Measurements from ENCODE around the gene MYBBP1A. TPM values are rescaled to one million over a fixed set of nuclear protein-coding genes. Genes with fewer than 3 reads are reported as not detected.

Gene MYBBP1A
- total and polyA plus RNA-seq, 2 of the 4 experiments (the other 2 are of a cell fraction): 22.6 to 45.9 TPM

DNA sequence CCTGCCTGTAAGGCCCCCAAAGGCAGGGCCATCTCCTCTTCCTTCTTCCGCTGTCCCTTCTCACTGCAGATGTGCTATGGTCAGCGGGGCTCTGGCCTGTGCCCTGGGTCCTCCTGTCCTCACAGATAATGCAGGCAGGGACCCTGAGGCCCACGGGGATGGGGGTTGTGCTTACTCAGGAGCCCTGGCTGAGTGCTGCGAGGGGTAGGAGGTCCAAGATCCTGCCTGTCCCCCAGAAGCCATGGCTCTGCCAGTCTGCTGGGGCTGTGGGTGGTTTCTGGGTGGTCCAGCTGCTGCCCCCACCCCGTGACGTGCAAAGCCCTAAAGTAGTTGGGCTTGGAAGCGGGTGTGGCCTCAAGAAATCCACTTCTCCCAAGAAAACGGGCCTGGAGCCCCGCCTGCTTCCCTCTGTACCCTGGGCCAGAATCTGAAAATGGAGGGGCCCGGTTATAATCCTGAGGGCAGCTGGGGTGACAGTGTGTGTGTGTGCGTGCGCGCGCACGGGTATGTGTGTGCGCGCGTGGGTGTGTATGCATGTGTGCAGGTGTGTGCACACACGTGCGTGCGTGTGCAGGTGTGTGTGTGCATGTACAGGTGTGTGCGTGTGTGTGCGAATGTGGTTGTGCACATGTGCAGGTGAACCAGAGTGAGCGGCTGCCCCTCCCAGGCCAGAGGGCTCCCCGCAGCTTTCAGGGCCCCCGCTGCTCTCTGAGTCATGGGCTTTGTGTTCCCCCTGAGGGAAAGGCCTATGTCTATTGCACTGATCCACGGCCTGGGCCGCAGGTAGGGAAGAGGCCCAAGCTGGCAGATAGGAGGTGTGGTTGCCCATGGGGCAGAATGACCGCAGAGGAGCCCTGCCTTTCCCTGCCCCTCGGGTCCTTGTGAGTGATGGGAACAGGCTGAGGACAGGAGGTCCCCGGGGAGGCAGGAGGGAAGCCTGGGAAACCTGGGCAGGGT is 42.8 kb downstream of the MYBBP1A start:
- Histone ChIP-seq H3K23ac (ENCODE audit: low read depth, low read length) (no peak overlapping the region), H2AK9ac (replicated peaks; ENCODE audit: low read depth, low read length, poor library complexity) (no peak overlapping the region), H2BK20ac (ENCODE audit: low read depth, low read length) (no peak overlapping the region), H3K4ac (ENCODE audit: low read depth, low read length) (no peak overlapping the region), H3K4me2 (ENCODE audit: low read depth, low read length) (no peak overlapping the region), H4K91ac (ENCODE audit: insufficient read depth, low read depth, low read length) (no peak overlapping the region), H3K27ac (ENCODE audit: insufficient read depth, low read length) (no peak overlapping the region), H3K9me1 (ENCODE audit: insufficient read depth, low read length) (no peaks in the 10 kb centered on the region), H3K14ac (replicated peaks; ENCODE audit: low read depth, low read length) (no peak overlapping the region), H3K27me3 (ENCODE audit: control insufficient read depth, insufficient read depth, low read length) (peaks cover 25% of the 10 kb centered on the region; the same call in 1 of the 2 replicates), H3K56ac (ENCODE audit: extremely low read depth, insufficient read depth, low read length) (no peak overlapping the region), H3K36me3 (ENCODE audit: control insufficient read depth, insufficient read depth, low read length) (no peaks in the 10 kb centered on the region), H3K18ac (ENCODE audit: low read depth, low read length) (no peak overlapping the region), H4K5ac (ENCODE audit: low read depth, low read length) (no peak overlapping the region), H2AK5ac (ENCODE audit: low read depth, low read length) (no peak overlapping the region), H3K79me1 (ENCODE audit: low read depth in 1 of 2, low read length in 2 of 2) (no peaks in the 10 kb centered on the region), H2BK5ac (ENCODE audit: low read depth, low read length, poor library complexity, severe bottlenecking) (no peak overlapping the region), H4K8ac (ENCODE audit: low read depth in 2 of 2, low read length in 2 of 2) (no peak overlapping the region), H2AFZ (replicated peaks; ENCODE audit: low read length, poor library complexity) (no peak overlapping the region), H2BK15ac (ENCODE audit: low read depth, low read length) (no peak overlapping the region), H2BK120ac (ENCODE audit: low read depth, low read length) (no peak overlapping the region), H3K4me3 (ENCODE audit: insufficient read depth, low read depth, low read length) (no peak overlapping the region), H3K4me1 (ENCODE audit: control insufficient read depth, insufficient read depth, low read length) (peaks cover 6% of the 10 kb centered on the region), H4K20me1 (ENCODE audit: insufficient read depth, low read length) (no peaks in the 10 kb centered on the region), H3K9me3 (ENCODE audit: control insufficient read depth, insufficient read depth, low read length) (no peaks in the 10 kb centered on the region), H3K9ac (ENCODE audit: low read depth, low read length) (no peak overlapping the region)
- dilution Hi-C loops (cut with HindIII; ENCODE audit: low sequenced_read_pairs, unreplicated experiment): no loop called here
- in situ Hi-C loops (cut with MboI; ENCODE audit: low sequenced_read_pairs): no loop called here
- POLR2A ChIA-PET (ENCODE audit: unreplicated experiment): no interaction called here
- CTCF ChIA-PET: no interaction called here
- DNase-seq (no peak), ATAC-seq (ENCODE audit: low read depth) (no peak)
- BruUV-seq (replicated peaks): no TSS peak
- intact Hi-C loops (cut with micrococcal nuclease): no loop called here
- WGBS, 2 experiments (ENCODE audit: extremely low coverage in 2 of 2, insufficient read length in 1 of 2): 82% methylated on average over 12 of the region's 31 CpGs; no CpG with 5 or more reads in 1 of the 2 experiments
- no peak for TF ChIP-seq CEBPB (IDR thresholded peaks at IDR 0.05; ENCODE audit: low read depth, low read length)
- TF ChIP-seq RCOR1 (IDR thresholded peaks at IDR 0.05; ENCODE audit: insufficient replicate concordance, low read length): no peak
- no peak for TF ChIP-seq MXI1 (IDR thresholded peaks at IDR 0.05; ENCODE audit: borderline replicate concordance, low read depth, low read length)
- TF ChIP-seq SMC3 (IDR thresholded peaks at IDR 0.05; ENCODE audit: low read depth, low read length): no peak
- TF ChIP-seq FOS (IDR thresholded peaks at IDR 0.05; ENCODE audit: low read depth, low read length): no peak
- TF ChIP-seq, protein P1, sequence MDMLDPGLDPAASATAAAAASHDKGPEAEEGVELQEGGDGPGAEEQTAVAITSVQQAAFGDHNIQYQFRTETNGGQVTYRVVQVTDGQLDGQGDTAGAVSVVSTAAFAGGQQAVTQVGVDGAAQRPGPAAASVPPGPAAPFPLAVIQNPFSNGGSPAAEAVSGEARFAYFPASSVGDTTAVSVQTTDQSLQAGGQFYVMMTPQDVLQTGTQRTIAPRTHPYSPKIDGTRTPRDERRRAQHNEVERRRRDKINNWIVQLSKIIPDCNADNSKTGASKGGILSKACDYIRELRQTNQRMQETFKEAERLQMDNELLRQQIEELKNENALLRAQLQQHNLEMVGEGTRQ (IDR thresholded peaks at IDR 0.05; ENCODE audit: low read depth, low read length): no peak
- TF ChIP-seq BHLHE40 (IDR thresholded peaks at IDR 0.05; ENCODE audit: low read depth, low read length): no peak
- no peak for TF ChIP-seq NFE2L2 (IDR thresholded peaks at IDR 0.05; ENCODE audit: low read depth, low read length)
- TF ChIP-seq POLR2A (IDR thresholded peaks at IDR 0.05; ENCODE audit: low read depth, low read length): no peak
- TF ChIP-seq MAZ (IDR thresholded peaks at IDR 0.05; ENCODE audit: borderline replicate concordance, low read depth, low read length): no peak
- TF ChIP-seq RAD21 (IDR thresholded peaks at IDR 0.05; ENCODE audit: low read length): no peak
- TF ChIP-seq, protein P2, sequence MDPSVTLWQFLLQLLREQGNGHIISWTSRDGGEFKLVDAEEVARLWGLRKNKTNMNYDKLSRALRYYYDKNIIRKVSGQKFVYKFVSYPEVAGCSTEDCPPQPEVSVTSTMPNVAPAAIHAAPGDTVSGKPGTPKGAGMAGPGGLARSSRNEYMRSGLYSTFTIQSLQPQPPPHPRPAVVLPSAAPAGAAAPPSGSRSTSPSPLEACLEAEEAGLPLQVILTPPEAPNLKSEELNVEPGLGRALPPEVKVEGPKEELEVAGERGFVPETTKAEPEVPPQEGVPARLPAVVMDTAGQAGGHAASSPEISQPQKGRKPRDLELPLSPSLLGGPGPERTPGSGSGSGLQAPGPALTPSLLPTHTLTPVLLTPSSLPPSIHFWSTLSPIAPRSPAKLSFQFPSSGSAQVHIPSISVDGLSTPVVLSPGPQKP (IDR thresholded peaks at IDR 0.05; ENCODE audit: borderline replicate concordance, low read depth, low read length): no peak
- no peak for TF ChIP-seq CHD1 (IDR thresholded peaks at IDR 0.05; ENCODE audit: low read depth, low read length)
- no peak for TF ChIP-seq MAFK (IDR thresholded peaks at IDR 0.05; ENCODE audit: low read depth, low read length)
- no peak for TF ChIP-seq RFX5 (IDR thresholded peaks at IDR 0.05; ENCODE audit: low read depth, low read length)
